A549 (cell line): ENCODE results near the gene AIF1. TPM values are rescaled to one million over a fixed set of nuclear protein-coding genes. Genes with fewer than 3 reads are reported as not detected.

Source experiments
- ATAC-seq, 2 experiments: fragments of 200-7000 bp in 1 of 2; fragments of >200 bp in 1 of 2; cut with Nextera tagmentation in 1 of 2; cut with Tn5 transposase in 1 of 2; 3 replicates each; pipeline versions ENCODE4 v1.8.0 to v1.9.1; 2018 to 2020; ENCODE audit warnings: mild to moderate bottlenecking in 1 of 2, moderate library complexity in 1 of 2
- CTCF ChIA-PET: fragments of 300-600 bp; sonication (Branson Sonifier 250); formaldehyde crosslinking; extraction: SDS; loops from one replicate; lab custom pipeline; 2021; ENCODE audit warnings: antibody characterized with exemption, inconsistent platforms; lab: Yijun Ruan, JAX
- POLR2A ChIA-PET: fragments of 350-600 bp; formaldehyde crosslinking; extraction: SDS; loops from one replicate; lab custom pipeline; 2021; ENCODE audit warnings: antibody characterized with exemption, inconsistent platforms; lab: Yijun Ruan, JAX
- DNase-seq, 2 experiments: peaks; one replicate each; pipeline versions ENCODE4 v3.0.0 to v3.0.0-alpha.2; 2011 to 2016; ENCODE audit warnings: low read depth in 1 of 2, low spot score in 1 of 2
- FAIRE-seq: peaks from 2 replicates; lab custom pipeline; 2011; peaks lifted over from hg19 to GRCh38; lab: Jason Lieb, UNC
- H3K27ac ChIP-seq, 2 experiments: fragments of >200 bp; sonication (Bioruptor Twin); formaldehyde crosslinking; 3 replicates each; pipeline ENCODE4 v1.5.1; 2016 to 2017
- H3K4me1 ChIP-seq: fragments of >200 bp; sonication (Bioruptor Twin); formaldehyde crosslinking; 3 replicates; pipeline ENCODE4 v1.6.1; 2016
- H3K4me2 ChIP-seq: fragments of >200 bp; sonication (Bioruptor Twin); formaldehyde crosslinking; 3 replicates; pipeline ENCODE4 v1.6.1; 2016
- H3K4me3 ChIP-seq: fragments of >200 bp; sonication (Bioruptor Twin); formaldehyde crosslinking; 3 replicates; pipeline ENCODE4 v1.5.1; 2016
- H3K9me3 ChIP-seq: fragments of >200 bp; sonication (Bioruptor Twin); formaldehyde crosslinking; 3 replicates; pipeline ENCODE4 v1.6.1; 2016
- ATOH8 ChIP-seq: fragments of 250-450 bp; sonication (Bioruptor Pico); IDR thresholded peaks from 2 replicates; pipeline ENCODE4 v1.5.0; 2020; ENCODE audit warnings: low read depth, mild to moderate bottlenecking, moderate library complexity
- BCL3 ChIP-seq: fragments of >200 bp; sonication (Bioruptor Twin); formaldehyde crosslinking; IDR thresholded peaks from 3 replicates; pipeline ENCODE4 v1.6.1; 2016
- CBX2 ChIP-seq: fragments of 200-600 bp; sonication (generic); IDR thresholded peaks from 2 replicates; pipeline ENCODE4 v1.6.1; 2016; ENCODE audit warnings: low read depth, mild to moderate bottlenecking, borderline replicate concordance
- CHD4 ChIP-seq: fragments of 200-600 bp; sonication (generic); IDR thresholded peaks from 2 replicates; pipeline ENCODE4 v1.6.1; 2016; ENCODE audit warnings: antibody characterized with exemption, mild to moderate bottlenecking, borderline replicate concordance
- E2F6 ChIP-seq: IDR thresholded peaks from 2 replicates; pipeline ENCODE4 v1.6.1; 2012; ENCODE audit warnings: low read depth, borderline replicate concordance
- ELK1 ChIP-seq: fragments of 150-350 bp; IDR thresholded peaks from 2 replicates; pipeline ENCODE4 v1.6.1; 2014; ENCODE audit warnings: low read depth, mild to moderate bottlenecking, low read length
- EP300 ChIP-seq, 2 experiments: fragments of >200 bp; sonication (Bioruptor Twin); formaldehyde crosslinking; IDR thresholded peaks; 2 replicates in 1 of 2; 3 replicates in 1 of 2; pipeline ENCODE4 v1.6.1; 2016 to 2017
- FOXS1 ChIP-seq: fragments of 250-450 bp; sonication (Bioruptor Pico); IDR thresholded peaks from 2 replicates; pipeline ENCODE4 v1.5.0; 2020; ENCODE audit warnings: mild to moderate bottlenecking, moderate library complexity
- HEYL ChIP-seq: fragments of 250-450 bp; sonication (Bioruptor Pico); IDR thresholded peaks from 2 replicates; pipeline ENCODE4 v1.8.0; 2021; ENCODE audit warnings: mild to moderate bottlenecking, moderate library complexity
- JUN ChIP-seq, 2 experiments: fragments of >200 bp; sonication (Bioruptor Twin); formaldehyde crosslinking; IDR thresholded peaks; 2 replicates in 1 of 2; 3 replicates in 1 of 2; pipeline ENCODE4 v1.6.1; 2016 to 2017
- JUNB ChIP-seq: fragments of >200 bp; sonication (Bioruptor Twin); formaldehyde crosslinking; IDR thresholded peaks from 2 replicates; pipeline ENCODE4 v1.6.1; 2016
- MAFK ChIP-seq: fragments of 450-650 bp; IDR thresholded peaks from 2 replicates; pipeline ENCODE4 v1.6.1; 2014; ENCODE audit not compliant: partially characterized antibody
- MYC ChIP-seq: IDR thresholded peaks from 2 replicates; pipeline ENCODE4 v1.6.1; 2012; ENCODE audit warnings: mild to moderate bottlenecking, inconsistent platforms, low read length, improper control_type of control experiment, borderline replicate concordance
- PHF8 ChIP-seq: fragments of 200-600 bp; sonication (generic); IDR thresholded peaks from 2 replicates; pipeline ENCODE4 v1.6.1; 2016; ENCODE audit warnings: low read depth, mild to moderate bottlenecking, antibody characterized with exemption, moderate library complexity, borderline replicate concordance
- POLR2AphosphoS2 ChIP-seq: conservative IDR thresholded peaks from 2 replicates; pipeline ENCODE4 v1.6.1; 2012; ENCODE audit warnings: low read length, improper control_type of control experiment, inconsistent platforms
- RCOR1 ChIP-seq: fragments of 150-350 bp; IDR thresholded peaks from 2 replicates; pipeline ENCODE4 v1.6.1; 2014; ENCODE audit warnings: antibody characterized with exemption, low read length, low read depth
- SMC3 ChIP-seq: fragments of >200 bp; sonication (Bioruptor Twin); formaldehyde crosslinking; IDR thresholded peaks from 3 replicates; pipeline ENCODE4 v1.6.1; 2018; ENCODE audit warnings: inconsistent platforms
- TP53 ChIP-seq: fragments of 250-450 bp; sonication (Bioruptor Pico); IDR thresholded peaks from 2 replicates; pipeline ENCODE4 v1.5.0; 2021; ENCODE audit warnings: mild to moderate bottlenecking, moderate library complexity
- ZFP36 ChIP-seq: fragments of 450-650 bp; IDR thresholded peaks from 2 replicates; pipeline ENCODE4 v1.6.1; 2014; ENCODE audit warnings: borderline replicate concordance; ENCODE audit not compliant: partially characterized antibody
- ZSCAN20 ChIP-seq: fragments of 250-450 bp; sonication (Bioruptor Pico); IDR thresholded peaks from 2 replicates; pipeline ENCODE4 v1.8.0; 2022; ENCODE audit warnings: mild to moderate bottlenecking, moderate library complexity
- WGBS: methylation state at CpG from one replicate; pipeline ENCODE4 v1.1.6; 2017; ENCODE audit errors: missing lambda C conversion rate; 5-methylcytosine and 5-hydroxymethylcytosine counted together
- polyA plus RNA-seq, 4 experiments: library from polyadenylated mRNA; depleted of rRNA in 3 of 4; stranded (reverse); fragments of >200 nt; fragmentation: RNase III in 1 of 4; extraction: RNeasy Plus Mini Kit Qiagen cat#74134 plus additional on column Dnase treatment in 1 of 4; gene quantifications; 2 replicates in 3 of 4; 3 replicates in 1 of 4; pipeline ENCODE4 v1.2.3, GENCODE V29; 2011 to 2017

Gene AIF1
- polyA plus RNA-seq, 2 of the 4 experiments (the other 2 are of a cell fraction), result not detected

- Histone ChIP-seq H3K4me3 (no peak overlapping the region), H3K4me1 (peaks cover 26% of the 10 kb centered on the region), H3K9me3 (no peaks in the 10 kb centered on the region), H3K4me2 (peak overlapping the region; percentile 99; the same call in 2 of the 3 replicates), H3K27ac (no peak overlapping the region)
- POLR2A ChIA-PET, result interaction anchor here (0.7 kb wide), 1 partner anchor 45 kb away, joined by 3 read pairs; the partner anchor contains the start of gene ABHD16A
- FAIRE-seq, result no peak
- 69% methylated on average over 4 of the region's 4 CpGs for WGBS
- no peak for TF ChIP-seq CBX2
- peak; percentile 44 for TF ChIP-seq MAFK
- no peak for TF ChIP-seq EP300 (IDR thresholded peaks at IDR 0.05)
- no peak for TF ChIP-seq FOXS1 (CRISPR knock-in tag)
- TF ChIP-seq ZSCAN20, result no peak
- TF ChIP-seq CHD4, result no peak
- TF ChIP-seq, all 56 proteins: peak for 1
- ATAC-seq (no peak), DNase-seq (no peak)
- CTCF ChIA-PET, result interaction anchor here (1.5 kb wide), 1 partner anchor 60 kb away, joined by 3 read pairs; no protein-coding TSS in a partner anchor
Observed at GRCh38 chr6:31658158-31658688, 43.2 kb downstream of the AIF1 start.

GRCh38 chr6:31658983-31659648 is 44.1 kb downstream of the AIF1 start:
- Histone ChIP-seq H3K27ac (peak overlapping the region in 1 of 2 experiments; percentile 99; a peak in 2 of 6 replicates), H3K4me2 (peak overlapping the region; percentile 99), H3K4me3 (peak overlapping the region; percentile 91; the same call in 2 of the 3 replicates), H3K9me3 (no peaks in the 10 kb centered on the region), H3K4me1 (peaks cover 28% of the 10 kb centered on the region)
- FAIRE-seq, result no peak
- WGBS, result 77% methylated on average over 4 of the region's 13 CpGs
- DNase-seq, result no peak
- TF ChIP-seq EP300 (IDR thresholded peaks at IDR 0.05) (no peak), POLR2AphosphoS2 (no peak), JUNB (no peak), ATOH8 (CRISPR knock-in tag) (no peak), ZFP36 (no peak), HEYL (CRISPR knock-in tag) (no peak), TP53 (CRISPR knock-in tag) (no peak), JUN (IDR thresholded peaks at IDR 0.05) (no peak), RCOR1 (no peak), SMC3 (no peak), ELK1 (no peak), PHF8 (no peak), E2F6 (no peak), BCL3 (no peak), MYC (no peak)
- POLR2A ChIA-PET, result interaction anchor here (0.6 to 0.7 kb wide), 2 partner anchors 44 to 120 kb away, joined by 3 to 6 read pairs; partner anchors contain the start of gene ABHD16A
- no peak for ATAC-seq
- CTCF ChIA-PET, result no interaction called here
